Muscle of back (tissue), 11 donors: ENCODE measurements around the gene EREG. TPM values are rescaled to one million over a fixed set of nuclear protein-coding genes. Genes with fewer than 3 reads are reported as not detected.
"Not testable (repeated sequence)": the region's sequence is repeated elsewhere in the genome, so short reads cannot be mapped to it uniquely, and the experiment has no call there.

Experiments used
- DNase-seq, 3 donors: peaks; one replicate each; pipeline versions ENCODE4 v3.0.0 to v3.0.0-alpha.2; 2013
- polyA plus RNA-seq, 10 donors: library from polyadenylated mRNA; unstranded; fragments of 120-200 nt; gene quantifications; one replicate each; pipeline ENCODE4 v1.2.1, GENCODE V29; 2013; ENCODE audit not compliant: insufficient read length in 10 of 10

The EREG gene
- polyA plus RNA-seq, 10 donors = 0.06 to 0.24 (median 0.16) TPM; not detected in 1

- DNase-seq = not testable (repeated sequence)
These were observed 24.5 kb upstream of the EREG start for GRCh38 chr4:74340421-74340820.

- no peak for DNase-seq
These were observed 20.9 kb upstream of the EREG start for GRCh38 chr4:74344031-74344430.

- DNase-seq = no peak
These were observed 11.1 kb upstream of the EREG start for GRCh38 chr4:74353858-74354257.

GRCh38 chr4:74357965-74358364 is 7.0 kb upstream of the EREG start:
- no peak for DNase-seq

GRCh38 chr4:74361671-74362070 is 3.3 kb upstream of the EREG start:
- no peak for DNase-seq

DNA sequence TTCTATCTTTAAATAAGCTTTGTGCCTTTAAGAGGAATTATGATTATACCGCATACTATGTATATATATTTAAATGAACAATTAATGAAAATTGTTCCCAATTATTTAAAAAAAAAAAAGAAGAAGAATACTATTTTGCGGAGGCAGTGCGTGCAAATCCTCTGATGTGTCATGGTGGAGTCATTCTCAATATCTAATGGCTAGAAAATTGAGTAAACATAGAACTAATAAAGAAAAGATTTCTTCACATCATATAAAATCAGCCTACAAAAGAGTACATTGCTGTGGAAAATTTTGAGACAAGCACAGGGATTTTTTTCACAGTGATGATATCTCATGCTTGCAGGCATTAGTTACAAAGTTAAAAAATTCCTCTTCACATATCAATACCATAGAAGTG is 2.6 kb upstream of the EREG start:
- no peak for DNase-seq

GRCh38 chr4:74364256-74364651 is 691 bp upstream of the EREG start:
- peak in 1 of 3 donors; percentile 3 for DNase-seq

DNA sequence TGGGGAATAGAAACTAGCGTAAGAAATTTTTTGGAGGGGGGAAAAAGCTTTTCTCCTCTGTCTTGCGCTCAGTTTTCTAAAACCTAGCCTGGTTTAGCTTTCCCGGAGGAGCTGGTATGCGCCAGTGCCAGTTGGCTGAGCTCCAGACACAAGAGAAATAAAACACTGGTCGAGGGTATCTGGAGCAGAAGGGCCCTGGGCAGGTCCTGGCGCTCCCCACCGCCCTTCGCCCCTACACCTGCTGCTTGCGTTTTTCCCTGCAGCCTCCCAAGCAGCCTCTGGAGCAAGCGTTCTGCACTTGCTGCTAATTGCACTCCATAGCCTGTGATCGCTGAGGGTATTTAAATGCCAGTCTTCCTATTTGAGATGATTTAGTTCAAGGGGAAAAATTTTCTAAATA is 816 bp downstream of the EREG start:
- peak in 2 of 3 donors; percentile 12 to 19 for DNase-seq

- no peak for DNase-seq
These were observed 1.5 kb downstream of the EREG start for GRCh38 chr4:74366367-74366911.

DNA sequence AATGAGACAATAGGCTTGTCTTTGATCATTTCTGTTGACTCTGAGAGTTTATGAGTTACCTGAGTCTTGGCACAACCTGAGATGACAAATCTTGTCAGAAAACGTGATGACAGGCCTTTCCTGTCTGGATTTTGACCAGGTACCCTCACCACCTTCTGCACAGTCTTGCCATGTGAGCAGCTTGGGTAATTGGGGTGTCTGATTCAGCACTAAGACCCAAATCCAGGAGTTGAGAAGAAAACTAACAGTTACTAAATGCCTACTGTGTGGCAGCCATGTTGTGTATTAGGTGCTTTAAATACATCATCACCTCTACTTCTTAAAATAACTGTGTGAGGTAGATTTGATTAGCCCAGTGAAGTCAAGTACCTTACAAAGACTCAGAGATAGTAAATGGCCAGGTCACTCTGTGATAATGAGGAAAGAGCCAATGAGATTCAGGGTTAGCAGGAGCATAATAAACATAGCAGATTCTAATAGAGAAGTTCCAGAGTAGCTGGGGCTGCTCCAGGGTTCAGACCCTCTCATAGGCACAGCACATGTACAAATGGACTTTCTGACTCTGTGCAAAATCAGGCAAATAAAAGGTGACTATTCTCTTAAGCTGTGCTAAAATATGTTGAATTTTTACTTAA is 2.8 kb downstream of the EREG start:
- no peak for DNase-seq

- no peak for DNase-seq
These were observed 3.7 kb downstream of the EREG start for GRCh38 chr4:74368596-74368995.

- no peak for DNase-seq
These were observed 4.9 kb downstream of the EREG start for GRCh38 chr4:74369855-74370254.

GRCh38 chr4:74370912-74371311 is 6.0 kb downstream of the EREG start:
- DNase-seq = peak in 2 of 3 donors; percentile 2 to 8

DNA sequence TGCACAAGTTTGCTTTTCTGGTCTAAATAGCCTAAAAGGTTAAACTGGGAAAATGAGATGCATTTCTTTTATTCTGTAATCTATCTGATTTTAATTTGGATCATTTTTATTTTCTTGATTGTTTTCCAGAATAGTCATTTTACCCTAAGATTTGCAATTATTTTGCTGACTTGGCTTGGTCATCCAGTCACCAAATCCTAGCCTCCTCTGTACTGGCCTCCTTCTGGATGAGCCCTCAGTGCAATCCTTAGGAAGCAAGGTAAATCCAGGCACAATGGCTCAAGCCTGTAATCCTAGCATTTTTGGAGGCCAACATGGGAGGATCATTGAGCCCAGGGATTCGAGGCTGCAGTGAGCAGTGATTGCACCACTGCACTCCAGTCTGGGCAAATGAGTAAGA is 9.2 kb downstream of the EREG start:
- no peak for DNase-seq

GRCh38 chr4:74374561-74375327 is 9.8 kb downstream of the EREG start:
- no peak for DNase-seq

- no peak for DNase-seq
These were observed 11.0 kb downstream of the EREG start for GRCh38 chr4:74375824-74376426.

DNA sequence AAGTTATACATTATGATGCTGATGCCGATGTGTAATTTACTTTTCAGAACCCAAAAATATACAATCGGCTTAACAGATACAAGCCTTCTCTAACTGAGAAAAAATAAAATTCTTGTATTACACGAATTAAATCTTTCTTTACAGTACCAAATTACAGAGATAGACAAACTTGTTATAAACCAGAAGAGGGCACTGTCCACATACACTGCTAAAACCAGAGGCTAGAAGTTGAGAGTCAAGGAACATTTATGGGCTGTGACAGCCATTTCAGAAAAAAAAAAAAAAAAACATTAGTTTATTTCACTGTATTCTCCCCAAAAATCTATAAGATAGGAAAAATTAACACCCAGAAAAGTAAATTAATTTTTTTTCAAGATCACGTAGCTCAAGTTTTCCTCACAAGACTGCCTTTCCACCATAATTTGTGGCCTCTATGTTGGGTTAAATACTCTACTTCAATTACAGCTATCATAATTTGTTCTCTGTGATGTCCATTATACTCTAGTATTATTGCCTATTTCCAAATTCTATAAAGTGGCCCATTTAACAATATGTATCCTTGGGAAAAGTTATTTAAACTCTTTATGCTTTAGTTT is 12.0 kb downstream of the EREG start:
- peak in 2 of 3 donors; percentile 17 to 31 for DNase-seq

DNA sequence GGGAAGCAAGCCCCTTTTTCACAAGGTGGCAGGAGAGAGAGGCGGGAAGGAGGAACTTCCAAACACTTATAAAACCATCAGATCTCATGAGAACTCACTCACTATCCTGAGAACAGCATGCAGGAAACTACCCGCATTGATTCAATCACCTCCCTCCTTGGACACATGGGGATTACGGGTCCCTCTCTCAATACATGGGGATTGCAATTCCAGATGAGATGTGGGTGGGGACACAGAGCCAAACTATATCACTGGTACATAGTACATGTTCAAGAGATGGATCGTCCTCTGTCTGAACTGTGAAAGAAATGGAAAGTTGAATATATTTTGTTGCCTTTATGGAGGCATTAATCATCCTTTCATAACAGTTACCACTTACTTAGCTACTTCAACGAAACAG is 12.8 kb downstream of the EREG start:
- DNase-seq = no peak

DNA sequence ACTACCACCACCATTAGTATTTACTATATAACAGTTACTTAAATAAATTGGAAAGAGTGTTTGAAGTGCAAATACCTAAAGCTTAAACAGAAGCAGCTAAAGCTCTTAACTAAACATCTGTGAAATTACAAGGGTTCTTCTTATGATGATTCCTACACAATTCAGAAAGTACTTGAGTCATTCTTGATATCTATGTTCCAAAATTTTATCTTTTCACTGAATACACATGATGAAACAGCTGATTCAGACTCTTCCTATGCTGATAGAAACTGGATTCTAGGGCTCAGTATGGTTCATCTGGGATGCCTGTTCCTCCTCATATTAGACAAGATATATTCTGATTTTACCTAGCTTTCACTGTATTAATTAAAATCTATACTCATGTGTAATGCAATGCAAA is 13.6 kb downstream of the EREG start:
- DNase-seq = no peak

DNA sequence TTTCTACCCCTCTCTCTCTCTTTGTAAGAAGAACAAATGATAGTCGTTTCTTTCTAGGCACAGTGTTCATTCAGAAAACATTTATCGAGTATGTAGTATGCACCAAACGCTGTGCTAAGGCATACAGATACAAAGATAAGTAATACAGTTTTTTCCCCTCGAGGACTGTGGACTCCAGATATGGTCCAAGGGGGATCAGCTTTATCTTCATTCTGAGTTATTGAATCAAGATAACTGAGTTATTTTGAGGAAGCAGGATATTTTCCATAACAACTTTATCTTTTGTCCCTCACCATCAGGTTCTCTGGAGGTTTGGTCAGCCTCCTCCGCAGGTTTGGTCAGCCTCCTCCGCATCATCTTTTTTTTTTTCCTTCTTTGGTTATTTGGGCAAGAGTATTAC is 15.0 kb downstream of the EREG start:
- no peak for DNase-seq

GRCh38 chr4:74385386-74385785 is 20.4 kb downstream of the EREG start:
- DNase-seq = no peak

GRCh38 chr4:74386159-74386558 is 21.2 kb downstream of the EREG start:
- DNase-seq = no peak
